Fibroblast of skin of back (primary cell): ENCODE measurements around the gene ERCC6L. TPM values are rescaled to one million over a fixed set of nuclear protein-coding genes. Genes with fewer than 3 reads are reported as not detected.

Experiments used
- DNase-seq: peaks from one replicate; pipeline ENCODE4 v3.0.0-alpha.2; 2013
- polyA plus RNA-seq, 2 experiments: library from polyadenylated mRNA; unstranded; fragments of 120-200 nt; gene quantifications; one replicate each; pipeline ENCODE4 v1.2.1, GENCODE V29; 2013; ENCODE audit not compliant: insufficient read length in 2 of 2

The ERCC6L gene
- polyA plus RNA-seq (2013, experiment 1 of 2; ENCODE audit: insufficient read length) = 8.7 TPM
- 1.1 TPM for polyA plus RNA-seq (2013, experiment 2 of 2; ENCODE audit: insufficient read length)

- DNase-seq = peak; percentile 86
Observed at GRCh38 chrX:72238721-72239475, at the start of gene ERCC6L. ERCC6L (minus strand) TSS chrX:72239027; CDS start chrX:72238911, 116 bp downstream.

GRCh38 chrX:72282302-72282701 lies 43.5 kb upstream of the ERCC6L start:
- no peak for DNase-seq

- peak; percentile 28 for DNase-seq
Observed at GRCh38 chrX:72280321-72280845, 41.6 kb upstream of the ERCC6L start.

- DNase-seq = no peak
Observed at GRCh38 chrX:72276478-72276953, 37.7 kb upstream of the ERCC6L start.

GRCh38 chrX:72274526-72274925 lies 35.7 kb upstream of the ERCC6L start:
- DNase-seq = no peak

GRCh38 chrX:72273718-72274117 lies 34.9 kb upstream of the ERCC6L start:
- DNase-seq = no peak

- peak; percentile 15 for DNase-seq
Observed at GRCh38 chrX:72272868-72273267, 34.0 kb upstream of the ERCC6L start.

- no peak for DNase-seq
Observed at GRCh38 chrX:72271812-72272211, 33.0 kb upstream of the ERCC6L start.

- no peak for DNase-seq
Observed at GRCh38 chrX:72271091-72271788, 32.4 kb upstream of the ERCC6L start.

GRCh38 chrX:72270316-72270866 lies 31.6 kb upstream of the ERCC6L start:
- DNase-seq = no peak

- DNase-seq = peak; percentile 79
Observed at GRCh38 chrX:72269671-72270251, 30.9 kb upstream of the ERCC6L start.

GRCh38 chrX:72268597-72269365 lies 30.0 kb upstream of the ERCC6L start:
- peak; percentile 81 for DNase-seq

- no peak for DNase-seq
Observed at GRCh38 chrX:72265263-72265662, 26.4 kb upstream of the ERCC6L start.

- DNase-seq = no peak
Observed at GRCh38 chrX:72262077-72262476, 23.2 kb upstream of the ERCC6L start.

GRCh38 chrX:72260448-72260847 lies 21.6 kb upstream of the ERCC6L start:
- DNase-seq = no peak

GRCh38 chrX:72258174-72258573 lies 19.3 kb upstream of the ERCC6L start:
- DNase-seq = peak; percentile 83

- no peak for DNase-seq
Observed at GRCh38 chrX:72255864-72256263, 17.0 kb upstream of the ERCC6L start.

- no peak for DNase-seq
Observed at GRCh38 chrX:72255445-72255844, 16.6 kb upstream of the ERCC6L start.

- DNase-seq = no peak
Observed at GRCh38 chrX:72254816-72255215, 16.0 kb upstream of the ERCC6L start.

GRCh38 chrX:72253686-72254085 lies 14.9 kb upstream of the ERCC6L start:
- no peak for DNase-seq

- DNase-seq = no peak
Observed at GRCh38 chrX:72247206-72247942, 8.5 kb upstream of the ERCC6L start.
